HL-60 (cell line): ENCODE data around the gene SLCO2A1.

Experiments
- DNase-seq, 2 experiments: peaks; one replicate each; pipeline ENCODE4 v3.0.0-alpha.2; 2010 to 2020; ENCODE audit warnings: low read depth in 1 of 2, low spot score in 1 of 2
- H3K27ac ChIP-seq: fragments of 250-450 bp; sonication (Bioruptor Pico); replicated peaks from 2 replicates; pipeline ENCODE4 v1.5.1; 2020; ENCODE audit warnings: mild to moderate bottlenecking, moderate library complexity
- H3K27me3 ChIP-seq: fragments of 250-450 bp; sonication (Bioruptor Pico); 2 replicates; pipeline ENCODE4 v1.5.1; 2021; ENCODE audit warnings: mild to moderate bottlenecking, moderate library complexity; ENCODE audit not compliant: insufficient read depth, poor library complexity, severe bottlenecking
- H3K4me3 ChIP-seq: replicated peaks from 2 replicates; pipeline ENCODE4 v1.5.1; 2011; ENCODE audit warnings: mild to moderate bottlenecking, control low read depth, low read length; ENCODE audit not compliant: insufficient read depth
- CTCF ChIP-seq: IDR thresholded peaks from one replicate; pipeline ENCODE4 v1.5.1; 2011; ENCODE audit warnings: low read length, control low read depth, inconsistent platforms; ENCODE audit not compliant: insufficient read depth
- GABPA ChIP-seq: IDR thresholded peaks from 2 replicates; pipeline ENCODE4 v1.6.1; 2012; ENCODE audit warnings: low read depth
- POLR2AphosphoS5 ChIP-seq: IDR thresholded peaks from 2 replicates; pipeline ENCODE4 v1.6.1; 2012; ENCODE audit warnings: low read depth
- SPI1 ChIP-seq: IDR thresholded peaks from 2 replicates; pipeline ENCODE4 v1.6.1; 2012; ENCODE audit warnings: low read depth, mild to moderate bottlenecking, borderline replicate concordance
- TF ChIP-seq, protein P1 (sequence below): IDR thresholded peaks from 2 replicates; pipeline ENCODE4 v1.6.1; 2012; ENCODE audit warnings: low read depth; ENCODE audit not compliant: insufficient replicate concordance

The SLCO2A1 gene

DNA sequence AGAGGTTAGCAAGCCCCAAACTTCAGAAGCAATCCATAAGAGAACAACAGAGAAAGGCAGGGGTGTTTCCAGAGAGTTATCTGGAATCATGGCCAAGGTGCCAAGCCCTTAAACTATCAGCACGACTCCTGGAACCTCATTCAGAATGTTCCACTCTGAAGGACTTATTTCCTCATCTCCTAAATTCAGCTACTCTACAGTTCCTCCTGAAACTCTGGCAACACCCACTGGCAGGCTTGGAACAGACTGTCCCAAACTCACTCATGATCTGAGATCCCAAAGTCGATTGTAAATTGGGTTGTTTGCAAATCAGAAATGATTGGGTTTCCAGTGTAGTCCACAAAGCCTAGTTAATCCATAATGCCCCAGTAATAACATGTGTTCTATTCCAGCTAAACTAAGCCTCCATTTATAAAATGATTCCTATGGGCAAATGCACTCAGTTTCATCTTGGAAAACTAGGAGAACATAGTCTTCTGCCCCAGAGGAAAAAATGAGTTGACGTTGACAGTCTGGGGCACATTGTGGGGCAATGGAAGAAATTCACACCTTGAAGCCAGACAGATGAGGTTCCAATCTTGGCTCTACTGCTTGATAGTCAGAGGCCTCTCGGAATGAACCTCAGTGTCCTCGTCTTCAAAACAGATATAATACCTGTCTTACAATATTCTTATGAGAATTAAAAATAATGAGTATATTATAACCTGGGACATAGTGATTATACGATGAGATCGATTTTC lies 65.9 kb downstream of the SLCO2A1 start:
- TF ChIP-seq SPI1 (no peak), POLR2AphosphoS5 (no peak)
- Histone ChIP-seq H3K27me3 (no peaks in the 10 kb centered on the region), H3K27ac (no peak overlapping the region), H3K4me3 (no peak overlapping the region)
- no peak for DNase-seq

- Histone ChIP-seq H3K4me3 (no peak overlapping the region), H3K27ac (no peak overlapping the region), H3K27me3 (no peaks in the 10 kb centered on the region)
- TF ChIP-seq SPI1 (no peak), POLR2AphosphoS5 (no peak), CTCF (no peak), GABPA (no peak)
- TF ChIP-seq, protein P1, sequence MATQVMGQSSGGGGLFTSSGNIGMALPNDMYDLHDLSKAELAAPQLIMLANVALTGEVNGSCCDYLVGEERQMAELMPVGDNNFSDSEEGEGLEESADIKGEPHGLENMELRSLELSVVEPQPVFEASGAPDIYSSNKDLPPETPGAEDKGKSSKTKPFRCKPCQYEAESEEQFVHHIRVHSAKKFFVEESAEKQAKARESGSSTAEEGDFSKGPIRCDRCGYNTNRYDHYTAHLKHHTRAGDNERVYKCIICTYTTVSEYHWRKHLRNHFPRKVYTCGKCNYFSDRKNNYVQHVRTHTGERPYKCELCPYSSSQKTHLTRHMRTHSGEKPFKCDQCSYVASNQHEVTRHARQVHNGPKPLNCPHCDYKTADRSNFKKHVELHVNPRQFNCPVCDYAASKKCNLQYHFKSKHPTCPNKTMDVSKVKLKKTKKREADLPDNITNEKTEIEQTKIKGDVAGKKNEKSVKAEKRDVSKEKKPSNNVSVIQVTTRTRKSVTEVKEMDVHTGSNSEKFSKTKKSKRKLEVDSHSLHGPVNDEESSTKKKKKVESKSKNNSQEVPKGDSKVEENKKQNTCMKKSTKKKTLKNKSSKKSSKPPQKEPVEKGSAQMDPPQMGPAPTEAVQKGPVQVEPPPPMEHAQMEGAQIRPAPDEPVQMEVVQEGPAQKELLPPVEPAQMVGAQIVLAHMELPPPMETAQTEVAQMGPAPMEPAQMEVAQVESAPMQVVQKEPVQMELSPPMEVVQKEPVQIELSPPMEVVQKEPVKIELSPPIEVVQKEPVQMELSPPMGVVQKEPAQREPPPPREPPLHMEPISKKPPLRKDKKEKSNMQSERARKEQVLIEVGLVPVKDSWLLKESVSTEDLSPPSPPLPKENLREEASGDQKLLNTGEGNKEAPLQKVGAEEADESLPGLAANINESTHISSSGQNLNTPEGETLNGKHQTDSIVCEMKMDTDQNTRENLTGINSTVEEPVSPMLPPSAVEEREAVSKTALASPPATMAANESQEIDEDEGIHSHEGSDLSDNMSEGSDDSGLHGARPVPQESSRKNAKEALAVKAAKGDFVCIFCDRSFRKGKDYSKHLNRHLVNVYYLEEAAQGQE, result no peak
- no peak for DNase-seq
Measured at GRCh38 chr3:133962849-133963248, 66.9 kb downstream of the SLCO2A1 start.

GRCh38 chr3:133958071-133958805 lies 71.5 kb downstream of the SLCO2A1 start:
- DNase-seq, result no peak
- Histone ChIP-seq H3K4me3 (no peak overlapping the region), H3K27ac (no peak overlapping the region), H3K27me3 (no peaks in the 10 kb centered on the region)
- TF ChIP-seq POLR2AphosphoS5 (no peak), GABPA (no peak), CTCF (no peak), SPI1 (no peak)
- TF ChIP-seq, protein P1, result no peak

GRCh38 chr3:133956982-133957381 lies 72.7 kb downstream of the SLCO2A1 start:
- no peak for DNase-seq

More at GRCh38 chr3:133956982-133957381, 72.7 kb downstream of the SLCO2A1 start:
- H3K4me3 ChIP-seq, result no peak overlapping the region
- TF ChIP-seq, protein P1, result no peak
- TF ChIP-seq POLR2AphosphoS5 (no peak), CTCF (no peak), GABPA (no peak), SPI1 (no peak)
- no peaks in the 10 kb centered on the region for H3K27me3 ChIP-seq
- H3K27ac ChIP-seq, result no peak overlapping the region
